GM12891 (cell line): Measurements from ENCODE around the gene STT3A.

Experiments
- POLR2A ChIP-seq: IDR thresholded peaks from 2 replicates; pipeline ENCODE4 v1.6.1; 2011; ENCODE audit warnings: low read depth, low read length, control low read depth
- POLR2AphosphoS5 ChIP-seq: IDR thresholded peaks from 2 replicates; pipeline ENCODE4 v1.6.1; 2011; ENCODE audit warnings: low read depth, low read length, control low read depth

- TF ChIP-seq POLR2A: no peak
- TF ChIP-seq POLR2AphosphoS5: no peak
These were observed 77.5 kb downstream of the STT3A start for GRCh38 chr11:125670172-125670571.
